AG10803 (cell line): ENCODE data around the gene OR2A5.
"Not testable (repeated sequence)": the region's sequence is repeated elsewhere in the genome, so short reads cannot be mapped to it uniquely, and the experiment has no call there.

Source experiments
- DNase-seq: peaks from one replicate; pipeline ENCODE4 v3.0.0; 2010; ENCODE audit warnings: low read depth
- H3K4me3 ChIP-seq: 2 replicates; pipeline ENCODE4 v1.5.1; 2011; ENCODE audit warnings: mild to moderate bottlenecking, low read length, control low read depth
- CTCF ChIP-seq: conservative IDR thresholded peaks from 2 replicates; pipeline ENCODE4 v1.5.1; 2011; ENCODE audit warnings: mild to moderate bottlenecking, low read length, control low read depth, inconsistent platforms

Gene OR2A5

GRCh38 chr7:144036302-144036885 lies 12.4 kb upstream of the OR2A5 start:
- DNase-seq = no peak
- H3K4me3 ChIP-seq = no peak overlapping the region
- TF ChIP-seq CTCF = no peak

- H3K4me3 ChIP-seq = no peak overlapping the region
- peak; percentile 17 for DNase-seq
Observed at GRCh38 chr7:144037414-144038035, 11.2 kb upstream of the OR2A5 start.

GRCh38 chr7:144038887-144039286 lies 9.9 kb upstream of the OR2A5 start:
- H3K4me3 ChIP-seq = no peak overlapping the region
- no peak for TF ChIP-seq CTCF
- DNase-seq = no peak

More at GRCh38 chr7:144037414-144038035, 11.2 kb upstream of the OR2A5 start:
- TF ChIP-seq CTCF = no peak

GRCh38 chr7:144049491-144049890 lies 743 bp downstream of the OR2A5 start:
- no peak overlapping the region for H3K4me3 ChIP-seq
- no peak for TF ChIP-seq CTCF
- no peak for DNase-seq

GRCh38 chr7:144050093-144050492 lies 1.3 kb downstream of the OR2A5 start:
- no peak for TF ChIP-seq CTCF
- no peak for DNase-seq
- H3K4me3 ChIP-seq = no peak overlapping the region

GRCh38 chr7:144050884-144051283 lies 2.1 kb downstream of the OR2A5 start:
- not testable (repeated sequence) for H3K4me3 ChIP-seq, DNase-seq

GRCh38 chr7:144057954-144058353 lies 9.2 kb downstream of the OR2A5 start:
- TF ChIP-seq CTCF = no peak
- no peak for DNase-seq
- no peak overlapping the region for H3K4me3 ChIP-seq
